Measurements from ENCODE around the gene FXYD5. TPM values are rescaled to one million over a fixed set of nuclear protein-coding genes. Genes with fewer than 3 reads are reported as not detected.

The FXYD5 gene
- total and polyA plus RNA-seq, 9 of the 15 experiments (the other 6 are each of a cell fraction or from before 2014, with no cell fraction given), result 104 to 537 (median 174) TPM

GRCh38 chr19:35140962-35141836, 13.3 kb upstream of the FXYD5 start (continued):
- TF ChIP-seq, protein P1, sequence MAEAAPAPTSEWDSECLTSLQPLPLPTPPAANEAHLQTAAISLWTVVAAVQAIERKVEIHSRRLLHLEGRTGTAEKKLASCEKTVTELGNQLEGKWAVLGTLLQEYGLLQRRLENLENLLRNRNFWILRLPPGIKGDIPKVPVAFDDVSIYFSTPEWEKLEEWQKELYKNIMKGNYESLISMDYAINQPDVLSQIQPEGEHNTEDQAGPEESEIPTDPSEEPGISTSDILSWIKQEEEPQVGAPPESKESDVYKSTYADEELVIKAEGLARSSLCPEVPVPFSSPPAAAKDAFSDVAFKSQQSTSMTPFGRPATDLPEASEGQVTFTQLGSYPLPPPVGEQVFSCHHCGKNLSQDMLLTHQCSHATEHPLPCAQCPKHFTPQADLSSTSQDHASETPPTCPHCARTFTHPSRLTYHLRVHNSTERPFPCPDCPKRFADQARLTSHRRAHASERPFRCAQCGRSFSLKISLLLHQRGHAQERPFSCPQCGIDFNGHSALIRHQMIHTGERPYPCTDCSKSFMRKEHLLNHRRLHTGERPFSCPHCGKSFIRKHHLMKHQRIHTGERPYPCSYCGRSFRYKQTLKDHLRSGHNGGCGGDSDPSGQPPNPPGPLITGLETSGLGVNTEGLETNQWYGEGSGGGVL (CRISPR knock-in tag; IDR thresholded peaks at IDR 0.05), result no peak
- TF ChIP-seq ZKSCAN1 (IDR thresholded peaks at IDR 0.05; ENCODE audit: low read depth, low read length), result peak; percentile 99
- no peak for TF ChIP-seq GTF2A2 (tag; IDR thresholded peaks at IDR 0.05)
- TF ChIP-seq, protein P2, sequence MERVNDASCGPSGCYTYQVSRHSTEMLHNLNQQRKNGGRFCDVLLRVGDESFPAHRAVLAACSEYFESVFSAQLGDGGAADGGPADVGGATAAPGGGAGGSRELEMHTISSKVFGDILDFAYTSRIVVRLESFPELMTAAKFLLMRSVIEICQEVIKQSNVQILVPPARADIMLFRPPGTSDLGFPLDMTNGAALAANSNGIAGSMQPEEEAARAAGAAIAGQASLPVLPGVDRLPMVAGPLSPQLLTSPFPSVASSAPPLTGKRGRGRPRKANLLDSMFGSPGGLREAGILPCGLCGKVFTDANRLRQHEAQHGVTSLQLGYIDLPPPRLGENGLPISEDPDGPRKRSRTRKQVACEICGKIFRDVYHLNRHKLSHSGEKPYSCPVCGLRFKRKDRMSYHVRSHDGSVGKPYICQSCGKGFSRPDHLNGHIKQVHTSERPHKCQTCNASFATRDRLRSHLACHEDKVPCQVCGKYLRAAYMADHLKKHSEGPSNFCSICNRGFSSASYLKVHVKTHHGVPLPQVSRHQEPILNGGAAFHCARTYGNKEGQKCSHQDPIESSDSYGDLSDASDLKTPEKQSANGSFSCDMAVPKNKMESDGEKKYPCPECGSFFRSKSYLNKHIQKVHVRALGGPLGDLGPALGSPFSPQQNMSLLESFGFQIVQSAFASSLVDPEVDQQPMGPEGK (CRISPR knock-in tag; IDR thresholded peaks at IDR 0.05; ENCODE audit: borderline replicate concordance), result no peak
- TF ChIP-seq ZNF347 (CRISPR knock-in tag; IDR thresholded peaks at IDR 0.05; ENCODE audit: low read depth), result no peak
- TF ChIP-seq NCOA6 (IDR thresholded peaks at IDR 0.05), result no peak
- peak; percentile 47 to 55; a peak in 3 of 4 replicates for TF ChIP-seq MAZ (CRISPR knock-in tag; conservative IDR thresholded peaks at IDR 0.05 in 1 of 2, IDR thresholded peaks at IDR 0.05 in 1 of 2)
- no peak for TF ChIP-seq TCF7 (IDR thresholded peaks at IDR 0.05; ENCODE audit: borderline replicate concordance)
- TF ChIP-seq ZNF518B (CRISPR knock-in tag; IDR thresholded peaks at IDR 0.05), result no peak
- TF ChIP-seq PREB (CRISPR knock-in tag; IDR thresholded peaks at IDR 0.05), result no peak
- no peak for TF ChIP-seq ZNF134 (CRISPR knock-in tag; conservative IDR thresholded peaks at IDR 0.05)
- no peak for TF ChIP-seq RUNX1 (IDR thresholded peaks at IDR 0.05; ENCODE audit: low read depth)
- TF ChIP-seq ZBTB2 (IDR thresholded peaks at IDR 0.05), result peak; percentile 33; the same call in 1 of the 2 replicates
- no peak for TF ChIP-seq SREBF2 (CRISPR knock-in tag; IDR thresholded peaks at IDR 0.05)
- no peak for TF ChIP-seq RFX5 (IDR thresholded peaks at IDR 0.05; ENCODE audit: low read depth, low read length)
- TF ChIP-seq CEBPG (CRISPR knock-in tag; IDR thresholded peaks at IDR 0.05), result no peak
- TF ChIP-seq CEBPG (tag; conservative IDR thresholded peaks at IDR 0.05 in 1 of 2, IDR thresholded peaks at IDR 0.05 in 1 of 2), result no peak
